Esophagus squamous epithelium (tissue), 4 donors: ENCODE results near the gene PVRIG.
"Not testable (repeated sequence)": the region's sequence is repeated elsewhere in the genome, so short reads cannot be mapped to it uniquely, and the experiment has no call there.

Source experiments
- POLR2A ChIP-seq, 4 donors: fragments of 450-650 bp; IDR thresholded peaks; one replicate each; pipeline ENCODE4 v1.6.1; 2017; ENCODE audit warnings: antibody characterized with exemption in 4 of 4, mild to moderate bottlenecking in 4 of 4, moderate library complexity in 3 of 4
- TF ChIP-seq, protein P1 (sequence below), 6 experiments: fragments of 450-650 bp in 4 of 6; fragments of 200-600 bp in 2 of 6; sonication (generic) in 2 of 6; IDR thresholded peaks; one replicate each; pipeline ENCODE4 v1.5.1; 2016 to 2019; ENCODE audit warnings: antibody characterized with exemption in 6 of 6, mild to moderate bottlenecking in 4 of 6, moderate library complexity in 4 of 6

GRCh38 chr7:100219801-100220585 is at the start of gene PVRIG:
- peak in 1 of 4 donors; percentile 46 for TF ChIP-seq POLR2A (IDR thresholded peaks at IDR 0.05)
- TF ChIP-seq, protein P1, sequence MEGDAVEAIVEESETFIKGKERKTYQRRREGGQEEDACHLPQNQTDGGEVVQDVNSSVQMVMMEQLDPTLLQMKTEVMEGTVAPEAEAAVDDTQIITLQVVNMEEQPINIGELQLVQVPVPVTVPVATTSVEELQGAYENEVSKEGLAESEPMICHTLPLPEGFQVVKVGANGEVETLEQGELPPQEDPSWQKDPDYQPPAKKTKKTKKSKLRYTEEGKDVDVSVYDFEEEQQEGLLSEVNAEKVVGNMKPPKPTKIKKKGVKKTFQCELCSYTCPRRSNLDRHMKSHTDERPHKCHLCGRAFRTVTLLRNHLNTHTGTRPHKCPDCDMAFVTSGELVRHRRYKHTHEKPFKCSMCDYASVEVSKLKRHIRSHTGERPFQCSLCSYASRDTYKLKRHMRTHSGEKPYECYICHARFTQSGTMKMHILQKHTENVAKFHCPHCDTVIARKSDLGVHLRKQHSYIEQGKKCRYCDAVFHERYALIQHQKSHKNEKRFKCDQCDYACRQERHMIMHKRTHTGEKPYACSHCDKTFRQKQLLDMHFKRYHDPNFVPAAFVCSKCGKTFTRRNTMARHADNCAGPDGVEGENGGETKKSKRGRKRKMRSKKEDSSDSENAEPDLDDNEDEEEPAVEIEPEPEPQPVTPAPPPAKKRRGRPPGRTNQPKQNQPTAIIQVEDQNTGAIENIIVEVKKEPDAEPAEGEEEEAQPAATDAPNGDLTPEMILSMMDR (IDR thresholded peaks at IDR 0.05), result not testable (repeated sequence)
